ENCODE results near the gene MAD2L1BP.

The MAD2L1BP gene

GRCh38 chr6:43687437-43688347, 52.1 kb downstream of the MAD2L1BP start, which contains the start of gene MRPS18A:
MRPS18A (minus strand) TSS chr6:43687791; CDS start chr6:43687779, 12 bp downstream.
- Histone ChIP-seq H3K9me3 (ENCODE audit: insufficient read depth, low read length) (no peaks in the 10 kb centered on the region), H3K9ac (ENCODE audit: insufficient read length, low read depth) (peak within 1 kb of the TSS; percentile 95), H3K4me1 (ENCODE audit: insufficient read depth, insufficient read length) (peaks cover 4% of the 10 kb centered on the region), H3K36me3 (ENCODE audit: insufficient read depth, insufficient read length, low read length) (peaks cover 23% of the 10 kb centered on the region), H3K4me3 (ENCODE audit: insufficient read length, low read depth) (peak within 1 kb of the TSS; percentile 96), H3K27me3 (ENCODE audit: insufficient read depth, insufficient read length) (no peaks in the 10 kb centered on the region)
- no peak for DNase-seq (ENCODE audit: low read depth, low spot score)
- TF ChIP-seq YY1 (IDR thresholded peaks at IDR 0.05; ENCODE audit: insufficient read depth, insufficient read length), result peak; percentile 78
- TF ChIP-seq ZNF274 (IDR thresholded peaks at IDR 0.05; ENCODE audit: low read depth, low read length), result no peak

- Histone ChIP-seq H3K4me3 (ENCODE audit: insufficient read length, low read depth) (no peak overlapping the region), H3K36me3 (ENCODE audit: insufficient read depth, insufficient read length, low read length) (peaks cover 13% of the 10 kb centered on the region), H3K27me3 (ENCODE audit: insufficient read depth, insufficient read length) (no peaks in the 10 kb centered on the region), H3K4me1 (ENCODE audit: insufficient read depth, insufficient read length) (peaks cover 4% of the 10 kb centered on the region), H3K9me3 (ENCODE audit: insufficient read depth, low read length) (no peaks in the 10 kb centered on the region), H3K9ac (ENCODE audit: insufficient read length, low read depth) (no peak overlapping the region)
- DNase-seq (ENCODE audit: low read depth, low spot score), result no peak
- TF ChIP-seq YY1 (IDR thresholded peaks at IDR 0.05; ENCODE audit: insufficient read depth, insufficient read length) (no peak), ZNF274 (IDR thresholded peaks at IDR 0.05; ENCODE audit: low read depth, low read length) (no peak), SUZ12 (IDR thresholded peaks at IDR 0.05; ENCODE audit: extremely low read depth, insufficient read depth, insufficient read length) (no peak)
Measured at GRCh38 chr6:43689421-43689820, 53.8 kb downstream of the MAD2L1BP start.

All from NT2/D1 (cell line).